Lower leg skin (tissue), 4 donors: ENCODE results near the gene NREP. TPM values are rescaled to one million over a fixed set of nuclear protein-coding genes. Genes with fewer than 3 reads are reported as not detected.
A peak's percentile ranks its signal among the peaks of the same experiment; 100 is the strongest.

Experiments
- DNase-seq, 2 donors: peaks; one replicate each; pipeline ENCODE4 v3.0.0-alpha.2; 2019; ENCODE audit warnings: low spot score in 2 of 2
- H3K4me3 ChIP-seq: fragments of 200-600 bp; sonication (generic); 2 replicates; pipeline ENCODE4 v1.5.1; 2017; ENCODE audit warnings: mild to moderate bottlenecking, low read depth; ENCODE audit not compliant: poor library complexity, severe bottlenecking
- CTCF ChIP-seq, 3 donors: fragments of 450-650 bp; IDR thresholded peaks; one replicate each; pipeline ENCODE4 v1.5.1; 2016; ENCODE audit warnings: antibody characterized with exemption in 3 of 3, mild to moderate bottlenecking in 3 of 3, moderate library complexity in 2 of 3
- POLR2A ChIP-seq, 2 donors: fragments of 450-650 bp; IDR thresholded peaks; one replicate each; pipeline ENCODE4 v1.6.1; 2016 to 2017; ENCODE audit warnings: antibody characterized with exemption in 2 of 2, mild to moderate bottlenecking in 1 of 2, moderate library complexity in 1 of 2
- WGBS, 2 donors: methylation state at CpG; one replicate each; pipeline ENCODE4 v1.1.5; 2018; 5-methylcytosine and 5-hydroxymethylcytosine counted together
- intact Hi-C: fragments of 100-400 bp; cut with DNase I; formaldehyde crosslinking; loops from one replicate; pipeline ENCODE4 v1.15.0; 2023; ENCODE audit warnings: low total_unique reads
- total RNA-seq, 4 donors: library from RNA; depleted of rRNA; stranded (reverse); fragments of >200 nt; gene quantifications; one replicate each; pipeline ENCODE4 v1.1.0, GENCODE V29; 2016

Gene NREP
- 1 to 10 TPM; 2.2 to 7.3 (median 2.4) TPM for total RNA-seq

- TF ChIP-seq CTCF (IDR thresholded peaks at IDR 0.05) (no peak), POLR2A (IDR thresholded peaks at IDR 0.05) (no peak)
- H3K4me3 ChIP-seq = peak within 1 kb of the TSS; percentile 34
- WGBS, 2 donors = 2 to 6% methylated on average over 12 of the region's 12 CpGs
- DNase-seq = peak; percentile 36 to 86
- intact Hi-C loops = no loop called here
These were observed at the start of gene NREP for GRCh38 chr5:111756581-111757354. Gene NREP (minus strand): TSS chr5:111757194. CDS start chr5:111755772, 1,422 bp downstream.

GRCh38 chr5:111806753-111807152 is 49.8 kb upstream of the NREP start:
- TF ChIP-seq POLR2A (IDR thresholded peaks at IDR 0.05) = no peak
- no peak for TF ChIP-seq CTCF (IDR thresholded peaks at IDR 0.05)
- no peak overlapping the region for H3K4me3 ChIP-seq
- intact Hi-C loops = no loop called here
- WGBS, 2 donors = 86 to 94% methylated on average over 2 of the region's 2 CpGs
- DNase-seq = no peak

GRCh38 chr5:111806156-111806555 is 49.2 kb upstream of the NREP start:
- WGBS, 2 donors = 73 to 79% methylated on average over 2 of the region's 2 CpGs
- intact Hi-C loops = no loop called here
- TF ChIP-seq POLR2A (IDR thresholded peaks at IDR 0.05) (no peak), CTCF (IDR thresholded peaks at IDR 0.05) (no peak)
- DNase-seq = no peak
- no peak overlapping the region for H3K4me3 ChIP-seq

- 94 to 96% methylated on average over 2 of the region's 2 CpGs for WGBS, 2 donors
- intact Hi-C loops = no loop called here
- no peak for DNase-seq
- no peak overlapping the region for H3K4me3 ChIP-seq
- TF ChIP-seq POLR2A (IDR thresholded peaks at IDR 0.05) = no peak
These were observed 48.1 kb upstream of the NREP start for GRCh38 chr5:111805071-111805470.

- 63 to 79% methylated on average over 3 of the region's 3 CpGs for WGBS, 2 donors
- no peak for DNase-seq
- intact Hi-C loops = no loop called here
- no peak overlapping the region for H3K4me3 ChIP-seq
- TF ChIP-seq CTCF (IDR thresholded peaks at IDR 0.05) (no peak), POLR2A (IDR thresholded peaks at IDR 0.05) (no peak)
These were observed 43.4 kb upstream of the NREP start for GRCh38 chr5:111800351-111800750.

GRCh38 chr5:111795142-111795541 is 38.1 kb upstream of the NREP start:
- no peak overlapping the region for H3K4me3 ChIP-seq
- no peak for DNase-seq
- 92 to 95% methylated on average over 1 of the region's 1 CpG for WGBS, 2 donors
- TF ChIP-seq POLR2A (IDR thresholded peaks at IDR 0.05) = no peak
- no peak for TF ChIP-seq CTCF (IDR thresholded peaks at IDR 0.05)
- intact Hi-C loops = no loop called here
